GM10248 (cell line): ENCODE measurements around the gene FARS2.
"Not testable (repeated sequence)": the region's sequence is repeated elsewhere in the genome, so short reads cannot be mapped to it uniquely, and the experiment has no call there.

Experiments
- CTCF ChIA-PET: fragments of 300-600 bp; sonication (Branson Sonifier 250); formaldehyde crosslinking; extraction: SDS; loops from one replicate; lab custom pipeline; 2021; ENCODE audit warnings: antibody characterized with exemption; lab: Yijun Ruan, JAX
- POLR2A ChIA-PET: fragments of 350-650 bp; sonication (Branson Sonifier 250); formaldehyde crosslinking; extraction: SDS; loops from one replicate; lab custom pipeline; 2020; ENCODE audit warnings: antibody characterized with exemption; lab: Yijun Ruan, JAX
- DNase-seq: peaks from one replicate; pipeline ENCODE4 v3.0.0; 2012; ENCODE audit errors: extremely low spot score
- CTCF ChIP-seq: IDR thresholded peaks from 2 replicates; pipeline ENCODE4 v1.5.1; 2012; ENCODE audit warnings: mild to moderate bottlenecking, low read depth; ENCODE audit errors: extremely low read depth, missing control alignments, control extremely low read depth

The FARS2 gene

GRCh38 chr6:5644523-5645185 lies 383.3 kb downstream of the FARS2 start:
- no peak for TF ChIP-seq CTCF
- CTCF ChIA-PET, result interaction anchor here (1.0 to 1.5 kb wide), 2 partner anchors 11 to 20 kb away, joined by 3 to 5 read pairs; no protein-coding TSS in a partner anchor
- DNase-seq, result no peak
- POLR2A ChIA-PET, result no interaction called here

GRCh38 chr6:5645328-5646290 lies 384.3 kb downstream of the FARS2 start:
- TF ChIP-seq CTCF, result no peak
- CTCF ChIA-PET, result interaction anchor here (1.0 to 1.5 kb wide), 2 partner anchors 11 to 19 kb away, joined by 3 to 5 read pairs; no protein-coding TSS in a partner anchor
- no peak for DNase-seq
- POLR2A ChIA-PET, result no interaction called here

GRCh38 chr6:5652406-5653137 lies 391.3 kb downstream of the FARS2 start:
- CTCF ChIA-PET, result no interaction called here
- no peak for TF ChIP-seq CTCF
- POLR2A ChIA-PET, result no interaction called here
- DNase-seq, result no peak

- POLR2A ChIA-PET, result no interaction called here
- CTCF ChIA-PET, result interaction anchor here (1.0 kb wide), 1 partner anchor 9 kb away, joined by 3 read pairs; no protein-coding TSS in a partner anchor
- DNase-seq, result no peak
- no peak for TF ChIP-seq CTCF
Measured at GRCh38 chr6:5653801-5654200, 392.5 kb downstream of the FARS2 start.

GRCh38 chr6:5656226-5656625 lies 394.9 kb downstream of the FARS2 start:
- DNase-seq, result no peak
- ChIA-PET CTCF (interaction anchor here (1.2 to 1.5 kb wide), 2 partner anchors 11 to 12 kb away, joined by 3 to 6 read pairs; no protein-coding TSS in a partner anchor), POLR2A (no interaction called here)
- TF ChIP-seq CTCF, result no peak

- CTCF ChIA-PET, result interaction anchor here (1.2 to 1.5 kb wide), 2 partner anchors 11 to 12 kb away, joined by 3 to 6 read pairs; no protein-coding TSS in a partner anchor
- POLR2A ChIA-PET, DNase-seq: not testable (repeated sequence)
Measured at GRCh38 chr6:5656695-5657094, 395.4 kb downstream of the FARS2 start.
